ENCODE data around the gene VANGL1.

DNA sequence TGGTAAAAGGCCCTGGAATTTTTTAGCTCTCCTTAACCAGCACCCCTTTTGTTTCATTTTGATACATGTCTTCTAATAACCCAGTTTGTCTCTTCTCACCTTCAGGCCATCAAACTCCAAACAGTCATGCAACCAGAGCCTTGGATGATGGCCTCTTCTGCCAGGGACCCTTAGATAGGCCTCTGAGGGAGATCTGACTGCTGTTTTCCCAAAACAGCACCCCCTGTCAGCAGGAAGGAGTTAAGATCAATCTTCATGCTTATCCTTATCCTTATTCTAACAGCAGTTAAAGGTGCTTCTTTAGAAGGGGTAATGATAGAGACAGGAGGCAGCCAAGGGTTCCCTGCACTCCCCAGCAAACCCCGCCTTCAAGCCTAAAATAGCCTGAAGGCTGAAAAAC, 49.5 kb upstream of the VANGL1 start:
- TF ChIP-seq, protein P1, sequence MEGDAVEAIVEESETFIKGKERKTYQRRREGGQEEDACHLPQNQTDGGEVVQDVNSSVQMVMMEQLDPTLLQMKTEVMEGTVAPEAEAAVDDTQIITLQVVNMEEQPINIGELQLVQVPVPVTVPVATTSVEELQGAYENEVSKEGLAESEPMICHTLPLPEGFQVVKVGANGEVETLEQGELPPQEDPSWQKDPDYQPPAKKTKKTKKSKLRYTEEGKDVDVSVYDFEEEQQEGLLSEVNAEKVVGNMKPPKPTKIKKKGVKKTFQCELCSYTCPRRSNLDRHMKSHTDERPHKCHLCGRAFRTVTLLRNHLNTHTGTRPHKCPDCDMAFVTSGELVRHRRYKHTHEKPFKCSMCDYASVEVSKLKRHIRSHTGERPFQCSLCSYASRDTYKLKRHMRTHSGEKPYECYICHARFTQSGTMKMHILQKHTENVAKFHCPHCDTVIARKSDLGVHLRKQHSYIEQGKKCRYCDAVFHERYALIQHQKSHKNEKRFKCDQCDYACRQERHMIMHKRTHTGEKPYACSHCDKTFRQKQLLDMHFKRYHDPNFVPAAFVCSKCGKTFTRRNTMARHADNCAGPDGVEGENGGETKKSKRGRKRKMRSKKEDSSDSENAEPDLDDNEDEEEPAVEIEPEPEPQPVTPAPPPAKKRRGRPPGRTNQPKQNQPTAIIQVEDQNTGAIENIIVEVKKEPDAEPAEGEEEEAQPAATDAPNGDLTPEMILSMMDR (IDR thresholded peaks at IDR 0.05): no peak
- no peak for TF ChIP-seq EZH2 (IDR thresholded peaks at IDR 0.05)

Measured in neural progenitor cell (in vitro differentiated cells).